WERI-Rb-1 (cell line): ENCODE results near the gene EHBP1L1.

Experiments
- DNase-seq: peaks from one replicate; pipeline ENCODE4 v3.0.0-alpha.2; 2020
- H3K27ac ChIP-seq: fragments of 250-450 bp; sonication (Bioruptor Pico); 2 replicates; pipeline ENCODE4 v1.5.1; 2020; ENCODE audit warnings: mild to moderate bottlenecking, moderate library complexity
- H3K27me3 ChIP-seq: fragments of 250-450 bp; sonication (Bioruptor Pico); 2 replicates; pipeline ENCODE4 v1.5.1; 2021; ENCODE audit warnings: mild to moderate bottlenecking, low read depth, moderate library complexity; ENCODE audit not compliant: insufficient read depth, severe bottlenecking
- H3K36me3 ChIP-seq: fragments of 250-450 bp; sonication (Bioruptor Pico); 2 replicates; pipeline ENCODE4 v1.5.1; 2020; ENCODE audit warnings: mild to moderate bottlenecking, moderate library complexity
- H3K4me3 ChIP-seq: 2 replicates; pipeline ENCODE4 v1.5.1; 2011; ENCODE audit warnings: low read depth, mild to moderate bottlenecking, control low read depth, low read length
- H3K9me3 ChIP-seq: fragments of 250-450 bp; sonication (Bioruptor Pico); 2 replicates; pipeline ENCODE4 v1.5.1; 2021; ENCODE audit warnings: mild to moderate bottlenecking, moderate library complexity; ENCODE audit not compliant: severe bottlenecking
- CTCF ChIP-seq: IDR thresholded peaks from 2 replicates; pipeline ENCODE4 v1.5.1; 2011; ENCODE audit warnings: low read depth, mild to moderate bottlenecking, control low read depth, inconsistent platforms, low read length

The EHBP1L1 gene

GRCh38 chr11:65611758-65612603, 36.1 kb downstream of the EHBP1L1 start:
- H3K4me3 ChIP-seq = no peak overlapping the region

DNA sequence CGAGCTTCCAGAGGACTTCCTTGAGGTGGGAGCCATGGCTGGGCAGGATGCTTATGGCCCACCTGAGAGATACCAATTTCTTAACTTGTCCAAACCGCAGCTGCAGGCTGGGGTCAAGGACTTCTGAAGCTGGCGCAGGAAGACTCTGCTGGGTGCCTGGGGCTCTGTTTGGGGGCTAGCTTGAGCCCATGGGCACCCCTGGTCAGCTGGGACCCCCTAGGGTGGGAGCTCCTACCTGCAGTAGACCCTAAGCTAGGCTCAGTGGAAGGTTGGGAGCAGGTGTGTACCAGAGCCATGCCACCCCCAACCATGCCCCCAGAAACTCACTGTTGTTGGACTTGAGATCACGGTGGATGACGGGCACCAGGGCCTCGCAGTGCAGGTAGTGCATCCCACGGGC, 36.8 kb downstream of the EHBP1L1 start:
- Histone ChIP-seq H3K27me3 (no peaks in the 10 kb centered on the region), H3K4me3 (no peak overlapping the region), H3K27ac (no peak overlapping the region), H3K9me3 (no peaks in the 10 kb centered on the region), H3K36me3 (peaks cover 40% of the 10 kb centered on the region)
- no peak for TF ChIP-seq CTCF
- no peak for DNase-seq

More at GRCh38 chr11:65611758-65612603, 36.1 kb downstream of the EHBP1L1 start:
- Histone ChIP-seq H3K27ac (no peak overlapping the region), H3K36me3 (peaks cover 33% of the 10 kb centered on the region), H3K27me3 (no peaks in the 10 kb centered on the region), H3K9me3 (no peaks in the 10 kb centered on the region)
- DNase-seq = no peak
- no peak for TF ChIP-seq CTCF

- Histone ChIP-seq H3K36me3 (peaks cover 46% of the 10 kb centered on the region), H3K27me3 (no peaks in the 10 kb centered on the region), H3K9me3 (no peaks in the 10 kb centered on the region), H3K4me3 (peak overlapping the region; percentile 54), H3K27ac (peak overlapping the region; percentile 69)
- DNase-seq = no peak
- TF ChIP-seq CTCF = no peak
These were observed 37.5 kb downstream of the EHBP1L1 start for GRCh38 chr11:65613091-65613928.

GRCh38 chr11:65615229-65615949, 39.5 kb downstream of the EHBP1L1 start, which contains the start of gene PCNX3:
Gene PCNX3 (plus strand): TSS chr11:65615776. CDS start chr11:65616312, 536 bp downstream.
- no peak for TF ChIP-seq CTCF
- Histone ChIP-seq H3K27ac (peak within 1 kb of the TSS; percentile 86), H3K36me3 (peaks cover 56% of the 10 kb centered on the region), H3K9me3 (no peaks in the 10 kb centered on the region), H3K27me3 (no peaks in the 10 kb centered on the region), H3K4me3 (peak within 1 kb of the TSS; percentile 71)
- DNase-seq = peak; percentile 100

- Histone ChIP-seq H3K27me3 (no peaks in the 10 kb centered on the region), H3K36me3 (peaks cover 58% of the 10 kb centered on the region), H3K27ac (peak overlapping the region; percentile 86), H3K9me3 (no peaks in the 10 kb centered on the region), H3K4me3 (peak overlapping the region; percentile 71)
- DNase-seq = peak; percentile 69
- no peak for TF ChIP-seq CTCF
These were observed 40.2 kb downstream of the EHBP1L1 start for GRCh38 chr11:65615950-65616574.
